NCI-H524 (cell line): ENCODE measurements around the gene IQCN.
A peak's percentile ranks its signal among the peaks of the same experiment; 100 is the strongest.

Experiments
- DNase-seq, 2 experiments: peaks; one replicate each; lab custom pipeline; 2025; lab: John Stamatoyannopoulos, UW

Gene IQCN

GRCh38 chr19:18231775-18232174, 42.5 kb downstream of the IQCN start:
- peak in 1 of 2 experiments; percentile 80 for DNase-seq

- DNase-seq, result no peak
These were observed 43.1 kb downstream of the IQCN start for GRCh38 chr19:18230941-18231734.

GRCh38 chr19:18229915-18230314, 44.3 kb downstream of the IQCN start:
- DNase-seq, result no peak

GRCh38 chr19:18229474-18229873, 44.8 kb downstream of the IQCN start:
- no peak for DNase-seq

GRCh38 chr19:18227781-18228271, 46.4 kb downstream of the IQCN start:
- no peak for DNase-seq

- DNase-seq, result no peak
These were observed 47.1 kb downstream of the IQCN start for GRCh38 chr19:18226956-18227780.

- DNase-seq, result peak; percentile 78 to 92
These were observed 48.4 kb downstream of the IQCN start, which contains the start of gene PDE4C for GRCh38 chr19:18225702-18226468. Gene PDE4C, minus strand, starts transcription at chr19:18226438. Its CDS starts 23 bp downstream, at chr19:18226415.

- no peak for DNase-seq
These were observed 48.9 kb downstream of the IQCN start for GRCh38 chr19:18225355-18225701.

- DNase-seq, result peak; percentile 98 to 99
These were observed 49.5 kb downstream of the IQCN start for GRCh38 chr19:18224525-18225354.

- peak in 1 of 2 experiments; percentile 42 for DNase-seq
These were observed 50.3 kb downstream of the IQCN start for GRCh38 chr19:18223860-18224524.

GRCh38 chr19:18221815-18222725, 52.2 kb downstream of the IQCN start:
- no peak for DNase-seq

GRCh38 chr19:18220632-18221275, 53.5 kb downstream of the IQCN start:
- no peak for DNase-seq

- DNase-seq, result no peak
These were observed 54.2 kb downstream of the IQCN start for GRCh38 chr19:18219911-18220631.

- no peak for DNase-seq
These were observed 55.7 kb downstream of the IQCN start for GRCh38 chr19:18218600-18218999.

- no peak for DNase-seq
These were observed 56.1 kb downstream of the IQCN start for GRCh38 chr19:18218159-18218558.

GRCh38 chr19:18216789-18217188, 57.5 kb downstream of the IQCN start:
- no peak for DNase-seq

GRCh38 chr19:18214779-18215433, 59.3 kb downstream of the IQCN start:
- no peak for DNase-seq

- no peak for DNase-seq
These were observed 62.6 kb downstream of the IQCN start for GRCh38 chr19:18211683-18212082.
